ENCODE measurements around the gene ABITRAM. TPM values are rescaled to one million over a fixed set of nuclear protein-coding genes. Genes with fewer than 3 reads are reported as not detected.

Gene ABITRAM
- total and polyA plus RNA-seq, 2 of the 13 experiments (the other 11 are each of a cell fraction or from before 2014, with no cell fraction given), result 10.2 to 21.6 TPM

DNA sequence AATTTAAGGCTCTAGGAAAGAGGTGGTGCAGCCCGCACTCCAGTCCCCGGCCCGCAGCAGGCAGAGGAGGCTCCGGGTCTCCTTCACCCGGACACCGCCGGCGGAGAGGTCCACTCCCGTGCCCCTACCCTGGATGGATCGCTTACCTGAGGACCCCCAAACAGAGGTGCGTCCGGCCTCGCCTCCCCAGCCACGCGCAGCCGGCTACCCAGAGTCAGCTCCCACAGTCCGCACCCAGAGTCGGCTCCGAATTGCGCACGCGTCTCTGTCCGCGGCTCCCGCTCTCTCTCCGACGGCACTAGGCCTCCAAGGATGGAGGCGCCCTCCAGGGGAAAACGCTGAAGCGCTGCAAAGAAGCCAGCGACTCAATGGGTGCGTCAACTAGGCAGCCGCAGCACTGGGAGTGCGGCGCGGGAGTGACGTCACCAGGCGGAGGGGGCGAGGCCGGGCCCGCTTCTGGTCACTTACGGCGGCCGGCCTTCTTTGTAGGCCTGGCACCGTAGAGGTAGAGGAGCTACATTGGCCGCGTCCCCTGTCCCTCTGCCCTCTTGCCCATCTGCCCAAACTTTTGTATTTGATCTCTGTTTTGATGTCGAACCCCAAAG, 380 bp upstream of the ABITRAM start, which contains the start of gene ELP1 (continued):
- TF ChIP-seq, protein P1, sequence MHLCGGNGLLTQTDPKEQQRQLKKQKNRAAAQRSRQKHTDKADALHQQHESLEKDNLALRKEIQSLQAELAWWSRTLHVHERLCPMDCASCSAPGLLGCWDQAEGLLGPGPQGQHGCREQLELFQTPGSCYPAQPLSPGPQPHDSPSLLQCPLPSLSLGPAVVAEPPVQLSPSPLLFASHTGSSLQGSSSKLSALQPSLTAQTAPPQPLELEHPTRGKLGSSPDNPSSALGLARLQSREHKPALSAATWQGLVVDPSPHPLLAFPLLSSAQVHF (CRISPR knock-in tag; IDR thresholded peaks at IDR 0.05), result 0 out of 2 replicates have a peak, but pooled peaks have one; percentile 70
- TF ChIP-seq, protein P2, sequence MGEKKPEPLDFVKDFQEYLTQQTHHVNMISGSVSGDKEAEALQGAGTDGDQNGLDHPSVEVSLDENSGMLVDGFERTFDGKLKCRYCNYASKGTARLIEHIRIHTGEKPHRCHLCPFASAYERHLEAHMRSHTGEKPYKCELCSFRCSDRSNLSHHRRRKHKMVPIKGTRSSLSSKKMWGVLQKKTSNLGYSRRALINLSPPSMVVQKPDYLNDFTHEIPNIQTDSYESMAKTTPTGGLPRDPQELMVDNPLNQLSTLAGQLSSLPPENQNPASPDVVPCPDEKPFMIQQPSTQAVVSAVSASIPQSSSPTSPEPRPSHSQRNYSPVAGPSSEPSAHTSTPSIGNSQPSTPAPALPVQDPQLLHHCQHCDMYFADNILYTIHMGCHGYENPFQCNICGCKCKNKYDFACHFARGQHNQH (CRISPR knock-in tag; IDR thresholded peaks at IDR 0.05), result peak; percentile 64; the same call in 1 of the 2 replicates
- TF ChIP-seq ZNF614 (CRISPR knock-in tag; IDR thresholded peaks at IDR 0.05; ENCODE audit: borderline replicate concordance) (peak; percentile 77; the same call in 1 of the 2 replicates), ETV5 (CRISPR knock-in tag; IDR thresholded peaks at IDR 0.05; ENCODE audit: borderline replicate concordance) (peak; percentile 57; the same call in 1 of the 2 replicates), ZBTB7A (CRISPR knock-in tag; IDR thresholded peaks at IDR 0.05) (0 out of 2 replicates have a peak, but pooled peaks have one; percentile 19), MXD4 (CRISPR knock-in tag; IDR thresholded peaks at IDR 0.05) (no peak; the same call in 1 of the 2 replicates), ZFAT (CRISPR knock-in tag; conservative IDR thresholded peaks at IDR 0.05) (no peak), NKX3-1 (CRISPR knock-in tag; IDR thresholded peaks at IDR 0.05) (no peak), ZNF138 (CRISPR knock-in tag; IDR thresholded peaks at IDR 0.05; ENCODE audit: low read depth) (0 out of 2 replicates have a peak, but pooled peaks have one; percentile 43), ZNF558 (CRISPR knock-in tag; IDR thresholded peaks at IDR 0.05; ENCODE audit: borderline replicate concordance) (peak; percentile 69; the same call in 1 of the 2 replicates), ZNF282 (IDR thresholded peaks at IDR 0.05; ENCODE audit: partially characterized antibody) (no peak), ZNF746 (CRISPR knock-in tag; IDR thresholded peaks at IDR 0.05) (peak; percentile 44; the same call in 1 of the 2 replicates), STAG1 (CRISPR knock-in tag; IDR thresholded peaks at IDR 0.05) (peak; percentile 70), ZMYM4 (CRISPR knock-in tag; IDR thresholded peaks at IDR 0.05) (peak; percentile 62)
- TF ChIP-seq, protein P3, sequence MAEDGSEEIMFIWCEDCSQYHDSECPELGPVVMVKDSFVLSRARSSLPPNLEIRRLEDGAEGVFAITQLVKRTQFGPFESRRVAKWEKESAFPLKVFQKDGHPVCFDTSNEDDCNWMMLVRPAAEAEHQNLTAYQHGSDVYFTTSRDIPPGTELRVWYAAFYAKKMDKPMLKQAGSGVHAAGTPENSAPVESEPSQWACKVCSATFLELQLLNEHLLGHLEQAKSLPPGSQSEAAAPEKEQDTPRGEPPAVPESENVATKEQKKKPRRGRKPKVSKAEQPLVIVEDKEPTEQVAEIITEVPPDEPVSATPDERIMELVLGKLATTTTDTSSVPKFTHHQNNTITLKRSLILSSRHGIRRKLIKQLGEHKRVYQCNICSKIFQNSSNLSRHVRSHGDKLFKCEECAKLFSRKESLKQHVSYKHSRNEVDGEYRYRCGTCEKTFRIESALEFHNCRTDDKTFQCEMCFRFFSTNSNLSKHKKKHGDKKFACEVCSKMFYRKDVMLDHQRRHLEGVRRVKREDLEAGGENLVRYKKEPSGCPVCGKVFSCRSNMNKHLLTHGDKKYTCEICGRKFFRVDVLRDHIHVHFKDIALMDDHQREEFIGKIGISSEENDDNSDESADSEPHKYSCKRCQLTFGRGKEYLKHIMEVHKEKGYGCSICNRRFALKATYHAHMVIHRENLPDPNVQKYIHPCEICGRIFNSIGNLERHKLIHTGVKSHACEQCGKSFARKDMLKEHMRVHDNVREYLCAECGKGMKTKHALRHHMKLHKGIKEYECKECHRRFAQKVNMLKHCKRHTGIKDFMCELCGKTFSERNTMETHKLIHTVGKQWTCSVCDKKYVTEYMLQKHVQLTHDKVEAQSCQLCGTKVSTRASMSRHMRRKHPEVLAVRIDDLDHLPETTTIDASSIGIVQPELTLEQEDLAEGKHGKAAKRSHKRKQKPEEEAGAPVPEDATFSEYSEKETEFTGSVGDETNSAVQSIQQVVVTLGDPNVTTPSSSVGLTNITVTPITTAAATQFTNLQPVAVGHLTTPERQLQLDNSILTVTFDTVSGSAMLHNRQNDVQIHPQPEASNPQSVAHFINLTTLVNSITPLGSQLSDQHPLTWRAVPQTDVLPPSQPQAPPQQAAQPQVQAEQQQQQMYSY (CRISPR knock-in tag; IDR thresholded peaks at IDR 0.05), result peak; percentile 33; the same call in 1 of the 2 replicates
- TF ChIP-seq, protein P4, sequence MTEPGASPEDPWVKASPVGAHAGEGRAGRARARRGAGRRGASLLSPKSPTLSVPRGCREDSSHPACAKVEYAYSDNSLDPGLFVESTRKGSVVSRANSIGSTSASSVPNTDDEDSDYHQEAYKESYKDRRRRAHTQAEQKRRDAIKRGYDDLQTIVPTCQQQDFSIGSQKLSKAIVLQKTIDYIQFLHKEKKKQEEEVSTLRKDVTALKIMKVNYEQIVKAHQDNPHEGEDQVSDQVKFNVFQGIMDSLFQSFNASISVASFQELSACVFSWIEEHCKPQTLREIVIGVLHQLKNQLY (CRISPR knock-in tag; IDR thresholded peaks at IDR 0.05), result 0 out of 2 replicates have a peak, but pooled peaks have one; percentile 22
- TF ChIP-seq, protein P5, sequence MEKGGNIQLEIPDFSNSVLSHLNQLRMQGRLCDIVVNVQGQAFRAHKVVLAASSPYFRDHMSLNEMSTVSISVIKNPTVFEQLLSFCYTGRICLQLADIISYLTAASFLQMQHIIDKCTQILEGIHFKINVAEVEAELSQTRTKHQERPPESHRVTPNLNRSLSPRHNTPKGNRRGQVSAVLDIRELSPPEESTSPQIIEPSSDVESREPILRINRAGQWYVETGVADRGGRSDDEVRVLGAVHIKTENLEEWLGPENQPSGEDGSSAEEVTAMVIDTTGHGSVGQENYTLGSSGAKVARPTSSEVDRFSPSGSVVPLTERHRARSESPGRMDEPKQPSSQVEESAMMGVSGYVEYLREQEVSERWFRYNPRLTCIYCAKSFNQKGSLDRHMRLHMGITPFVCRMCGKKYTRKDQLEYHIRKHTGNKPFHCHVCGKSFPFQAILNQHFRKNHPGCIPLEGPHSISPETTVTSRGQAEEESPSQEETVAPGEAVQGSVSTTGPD (CRISPR knock-in tag; IDR thresholded peaks at IDR 0.05), result no peak
- TF ChIP-seq, protein P6, sequence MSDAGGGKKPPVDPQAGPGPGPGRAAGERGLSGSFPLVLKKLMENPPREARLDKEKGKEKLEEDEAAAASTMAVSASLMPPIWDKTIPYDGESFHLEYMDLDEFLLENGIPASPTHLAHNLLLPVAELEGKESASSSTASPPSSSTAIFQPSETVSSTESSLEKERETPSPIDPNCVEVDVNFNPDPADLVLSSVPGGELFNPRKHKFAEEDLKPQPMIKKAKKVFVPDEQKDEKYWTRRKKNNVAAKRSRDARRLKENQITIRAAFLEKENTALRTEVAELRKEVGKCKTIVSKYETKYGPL (CRISPR knock-in tag; IDR thresholded peaks at IDR 0.05), result peak; percentile 45; the same call in 1 of the 2 replicates
- TF ChIP-seq, protein P7, sequence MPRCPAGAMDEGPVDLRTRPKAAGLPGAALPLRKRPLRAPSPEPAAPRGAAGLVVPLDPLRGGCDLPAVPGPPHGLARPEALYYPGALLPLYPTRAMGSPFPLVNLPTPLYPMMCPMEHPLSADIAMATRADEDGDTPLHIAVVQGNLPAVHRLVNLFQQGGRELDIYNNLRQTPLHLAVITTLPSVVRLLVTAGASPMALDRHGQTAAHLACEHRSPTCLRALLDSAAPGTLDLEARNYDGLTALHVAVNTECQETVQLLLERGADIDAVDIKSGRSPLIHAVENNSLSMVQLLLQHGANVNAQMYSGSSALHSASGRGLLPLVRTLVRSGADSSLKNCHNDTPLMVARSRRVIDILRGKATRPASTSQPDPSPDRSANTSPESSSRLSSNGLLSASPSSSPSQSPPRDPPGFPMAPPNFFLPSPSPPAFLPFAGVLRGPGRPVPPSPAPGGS (CRISPR knock-in tag; IDR thresholded peaks at IDR 0.05), result 0 out of 2 replicates have a peak, but pooled peaks have one; percentile 18
